ENCODE data around the gene MEF2A.
"Not testable (repeated sequence)": the region's sequence is repeated elsewhere in the genome, so short reads cannot be mapped to it uniquely, and the experiment has no call there.

The MEF2A gene

DNA sequence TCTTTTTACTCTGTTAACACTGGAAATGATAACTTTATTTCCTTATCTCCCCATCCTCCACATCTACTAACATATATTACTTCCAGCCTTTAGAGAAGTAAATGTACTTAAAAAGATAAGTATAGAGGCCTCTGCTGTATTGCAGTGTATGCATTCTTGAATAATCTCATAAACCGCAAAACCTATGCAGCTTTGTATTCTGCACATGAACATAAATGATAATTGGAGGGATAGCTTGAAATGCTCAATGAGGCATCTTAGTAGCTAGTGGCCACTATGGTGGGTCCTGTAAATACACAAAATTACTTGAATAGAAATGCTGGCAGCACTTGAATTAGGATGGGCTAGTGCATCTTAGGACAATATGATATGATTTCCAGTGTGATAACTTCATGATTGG lies 90.4 kb downstream of the MEF2A start:
- no peak for FAIRE-seq

DNA sequence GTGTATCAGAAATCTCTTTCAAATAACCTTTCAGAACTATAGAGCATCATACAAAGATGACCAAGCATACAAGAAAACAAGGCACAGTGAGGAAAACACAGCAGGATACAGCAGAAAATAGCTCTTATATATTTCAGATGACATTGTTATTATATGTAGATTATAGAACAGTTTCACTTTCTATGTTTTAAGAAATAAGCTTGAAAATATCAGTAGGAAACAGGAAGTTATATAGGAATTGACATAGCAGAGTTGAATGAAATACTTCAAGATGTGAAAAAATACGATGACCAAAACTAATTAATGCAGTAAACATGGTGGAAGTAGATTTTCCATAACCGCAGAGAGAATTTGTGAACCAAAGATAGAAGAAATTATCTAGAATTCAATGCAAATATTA lies 92.2 kb downstream of the MEF2A start:
- FAIRE-seq, result no peak

DNA sequence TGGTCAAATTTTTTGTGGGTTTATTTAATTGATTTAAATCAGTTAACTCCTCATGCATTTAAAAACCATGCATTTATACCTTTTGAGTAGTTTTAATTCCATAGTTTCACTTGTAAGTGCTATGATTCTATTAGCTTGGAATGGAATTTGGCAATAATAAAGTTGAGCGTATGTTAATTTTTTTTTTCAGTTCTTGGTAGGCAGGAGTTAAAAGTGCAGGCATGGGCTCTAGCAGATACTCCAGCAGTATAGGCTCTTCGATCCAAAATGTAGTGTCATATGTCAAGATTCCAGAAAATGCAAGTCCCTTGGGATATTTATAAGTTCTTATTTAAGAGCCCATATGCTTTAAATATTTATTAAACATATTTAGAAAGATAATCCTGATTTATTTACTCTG lies 97.1 kb downstream of the MEF2A start:
- FAIRE-seq, result no peak

DNA sequence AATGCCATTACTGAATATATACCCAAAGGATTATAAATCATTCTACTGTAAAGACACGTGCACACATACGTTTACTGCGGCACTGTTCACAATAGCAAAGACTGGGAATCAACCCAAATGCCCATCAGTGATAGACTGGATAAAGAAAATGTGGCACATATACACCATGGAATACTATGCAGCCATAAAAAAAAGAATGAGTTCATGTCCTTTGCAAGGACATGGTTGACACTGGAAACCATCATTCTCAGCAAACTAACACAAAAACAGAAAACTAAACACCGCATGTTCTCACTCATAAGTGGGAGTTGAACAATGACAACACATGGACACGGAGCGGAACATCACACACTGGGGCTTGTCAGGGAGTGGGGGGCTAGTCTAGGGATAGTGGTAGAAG lies 100.3 kb downstream of the MEF2A start:
- not testable (repeated sequence) for FAIRE-seq

DNA sequence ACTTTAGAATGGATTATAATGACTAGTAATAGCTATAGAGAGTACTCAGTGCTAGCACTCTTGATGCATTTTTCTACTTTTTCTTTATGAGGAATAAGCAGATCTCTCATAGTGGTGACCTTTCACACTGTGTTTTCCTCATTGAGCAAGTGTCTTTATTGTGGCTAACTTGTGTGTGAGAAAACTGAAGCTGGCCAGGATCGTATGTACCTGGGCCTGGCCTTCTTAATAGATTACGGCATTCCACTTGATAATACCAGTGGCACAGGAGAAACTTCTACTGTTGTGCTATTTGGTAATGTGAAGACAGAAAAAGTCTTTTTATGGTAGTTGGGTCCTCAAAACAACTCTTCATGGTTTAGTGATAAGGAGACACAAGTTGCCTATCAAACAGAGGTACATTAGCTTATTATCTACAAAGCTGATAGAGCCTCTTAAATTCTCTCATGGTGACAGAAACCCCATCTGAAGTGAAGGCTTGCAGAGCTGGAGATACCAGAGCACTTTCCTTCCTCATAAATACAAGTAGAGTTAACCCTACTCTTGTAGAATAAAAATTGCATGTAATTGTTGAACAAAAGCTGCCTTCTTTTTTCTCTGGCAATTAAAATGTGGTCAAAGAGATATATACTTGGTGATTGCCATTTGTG lies 102.9 kb downstream of the MEF2A start:
- no peak for FAIRE-seq

DNA sequence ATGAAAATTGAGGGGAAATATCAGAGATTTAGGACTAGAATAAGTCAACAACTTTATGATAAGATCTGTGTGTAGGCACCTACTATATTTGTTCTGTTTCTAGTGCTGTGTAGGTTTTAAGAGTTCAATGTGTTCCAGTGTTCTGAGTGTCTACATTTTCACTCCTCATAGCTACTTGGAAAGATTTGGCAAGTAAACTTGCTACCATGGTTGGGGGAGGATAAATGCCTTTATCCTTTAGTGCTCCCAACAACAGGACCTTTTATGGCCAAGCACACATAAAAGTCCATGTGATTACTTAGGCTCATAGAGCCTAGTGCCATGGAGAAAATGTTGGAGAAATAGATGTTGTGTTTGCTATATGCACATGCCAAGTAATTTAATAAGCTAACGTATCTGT lies 103.5 kb downstream of the MEF2A start:
- no peak for FAIRE-seq

DNA sequence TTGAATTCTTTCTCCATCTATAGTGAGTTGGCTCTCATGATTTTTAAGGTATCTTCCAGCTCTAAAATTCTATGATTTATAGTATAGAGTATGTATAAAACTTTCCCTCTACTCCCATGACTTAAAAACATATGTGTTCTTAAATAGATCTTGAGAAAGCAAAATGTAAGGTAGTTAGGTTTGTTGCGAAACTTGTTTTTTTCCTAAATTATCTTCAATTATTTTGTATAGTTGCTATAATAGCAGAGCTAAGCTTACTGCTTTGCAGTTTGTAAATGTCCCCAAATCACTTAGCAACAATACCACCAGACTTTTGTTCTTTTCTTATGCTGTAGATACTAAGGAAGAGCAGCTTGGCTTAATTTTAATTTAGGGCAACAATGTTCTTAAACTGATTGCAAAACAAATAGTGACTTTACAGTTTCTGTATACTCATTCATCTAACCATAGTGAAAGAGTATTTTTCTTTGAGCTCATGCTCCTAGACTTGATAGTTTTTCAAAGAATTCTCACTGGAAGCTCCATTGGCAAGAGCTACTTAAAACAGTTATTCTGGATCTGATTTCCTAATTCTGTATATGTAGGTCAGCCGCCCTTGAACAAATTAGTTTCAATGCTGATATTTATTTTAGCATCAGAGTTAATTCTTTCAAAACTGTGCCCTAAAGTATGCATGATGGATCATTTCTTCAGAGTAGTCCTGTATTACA lies 106.3 kb downstream of the MEF2A start:
- FAIRE-seq, result no peak

DNA sequence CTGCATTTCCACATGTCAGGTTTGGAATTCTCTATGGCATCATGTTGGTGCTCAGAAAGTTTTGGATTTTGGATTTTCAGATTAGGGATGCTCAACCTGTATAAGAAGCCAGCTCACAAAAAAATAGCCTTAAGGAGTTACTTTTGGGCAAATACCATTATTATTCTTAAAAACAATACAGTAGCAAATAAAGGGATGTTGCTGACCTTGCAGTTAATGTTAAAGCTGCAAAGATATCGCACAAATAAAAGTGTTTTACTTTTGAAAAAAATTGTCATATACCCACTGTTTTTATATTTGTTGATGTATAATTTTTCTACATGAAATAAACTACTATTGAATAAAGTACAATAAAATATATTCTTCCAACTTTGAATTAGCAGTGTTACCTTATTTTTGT lies 107.3 kb downstream of the MEF2A start:
- no peak for FAIRE-seq

DNA sequence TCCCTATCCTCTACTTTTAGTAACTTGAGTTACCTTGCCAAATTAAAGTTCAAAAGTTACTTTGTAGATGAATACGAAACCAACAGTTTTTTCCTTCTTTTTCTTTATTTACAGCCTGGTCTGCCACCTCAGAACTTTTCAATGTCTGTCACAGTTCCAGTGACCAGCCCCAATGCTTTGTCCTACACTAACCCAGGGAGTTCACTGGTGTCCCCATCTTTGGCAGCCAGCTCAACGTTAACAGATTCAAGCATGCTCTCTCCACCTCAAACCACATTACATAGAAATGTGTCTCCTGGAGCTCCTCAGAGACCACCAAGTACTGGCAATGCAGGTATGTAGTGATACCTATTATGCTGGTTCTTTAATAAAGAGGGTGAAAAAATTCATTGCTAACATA lies 108.5 kb downstream of the MEF2A start:
- FAIRE-seq, result no peak

DNA sequence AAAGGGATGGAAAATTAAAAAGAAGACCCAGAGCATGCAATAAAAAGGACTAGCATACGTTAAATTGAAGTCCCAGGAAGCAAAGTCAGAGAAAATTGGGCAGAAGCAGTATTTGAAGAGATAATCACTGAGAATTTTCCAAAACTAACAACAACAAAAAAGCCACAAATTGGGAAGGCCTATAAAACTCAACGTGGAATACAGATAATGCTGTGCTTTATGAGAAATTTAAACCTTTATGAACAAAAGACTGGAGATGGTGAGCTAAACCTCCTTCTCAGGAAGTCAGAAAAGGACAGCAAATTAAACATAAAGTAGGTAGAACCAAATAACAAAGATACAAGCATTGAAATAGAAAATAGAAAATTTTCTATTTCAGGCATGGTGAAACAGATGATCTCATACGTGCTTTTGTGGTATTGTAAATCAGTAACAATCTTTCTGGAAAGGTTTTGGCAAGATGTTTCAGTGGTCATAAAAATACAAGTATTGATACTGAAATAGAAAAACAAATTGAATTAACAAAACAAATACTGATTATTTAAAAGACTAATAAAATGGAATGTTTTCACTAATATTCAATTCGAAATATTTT lies 111.9 kb downstream of the MEF2A start:
- FAIRE-seq, result no peak

DNA sequence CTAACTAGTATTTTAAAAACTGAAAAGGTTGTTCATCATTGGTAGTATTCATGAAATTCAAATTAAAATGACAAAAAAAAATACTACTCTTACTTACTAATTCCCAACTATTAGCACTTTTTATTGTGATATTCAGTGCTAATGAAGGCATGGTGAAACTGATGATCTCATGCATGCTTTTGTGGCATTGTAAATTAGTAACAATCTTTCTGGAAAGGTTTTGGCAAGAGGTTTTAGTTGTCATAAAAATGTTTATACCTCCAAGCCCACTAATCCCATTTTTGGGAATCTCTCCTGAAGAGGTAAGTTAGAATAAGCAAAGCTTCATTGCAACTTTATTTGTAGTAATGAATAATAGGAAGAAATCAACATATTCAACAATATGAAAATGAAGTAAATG lies 114.5 kb downstream of the MEF2A start:
- FAIRE-seq, result no peak

DNA sequence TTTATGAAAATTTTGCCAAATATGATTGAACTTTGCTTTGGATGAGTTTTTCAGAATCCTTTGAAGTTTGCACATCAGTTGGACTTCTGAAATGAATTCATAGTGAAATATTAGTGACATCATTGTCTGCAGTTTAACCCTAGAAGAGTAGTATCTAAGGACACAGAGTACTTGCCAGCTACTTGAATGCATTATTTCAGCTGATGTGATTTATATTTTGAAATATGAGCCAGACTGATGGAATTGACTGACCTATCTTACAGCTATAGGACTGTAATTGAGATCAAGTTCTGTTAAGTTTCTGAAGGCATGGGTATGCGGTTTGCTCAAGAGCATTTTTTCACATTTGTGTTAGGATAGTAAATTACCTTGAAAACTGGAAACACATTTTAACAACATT lies 116.2 kb downstream of the MEF2A start:
- FAIRE-seq, result no peak

DNA sequence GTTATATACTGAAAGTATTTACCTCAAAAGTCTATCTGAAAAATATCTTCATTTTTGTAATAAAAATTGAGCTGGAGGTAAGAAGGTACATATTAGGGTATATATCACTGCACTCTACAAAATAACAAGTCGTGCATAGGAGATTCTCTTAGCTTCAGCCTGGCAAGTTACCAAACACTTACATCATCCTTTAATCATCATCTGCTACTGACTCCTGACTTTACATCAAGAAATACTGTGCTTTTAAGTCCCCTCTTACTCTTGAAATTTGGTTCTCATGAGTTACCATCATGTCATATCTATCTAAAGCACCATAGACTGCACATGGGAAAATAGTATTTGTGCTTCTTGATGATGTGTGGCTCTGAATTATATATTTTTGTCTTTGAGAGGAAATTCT lies 116.7 kb downstream of the MEF2A start:
- no peak for FAIRE-seq

DNA sequence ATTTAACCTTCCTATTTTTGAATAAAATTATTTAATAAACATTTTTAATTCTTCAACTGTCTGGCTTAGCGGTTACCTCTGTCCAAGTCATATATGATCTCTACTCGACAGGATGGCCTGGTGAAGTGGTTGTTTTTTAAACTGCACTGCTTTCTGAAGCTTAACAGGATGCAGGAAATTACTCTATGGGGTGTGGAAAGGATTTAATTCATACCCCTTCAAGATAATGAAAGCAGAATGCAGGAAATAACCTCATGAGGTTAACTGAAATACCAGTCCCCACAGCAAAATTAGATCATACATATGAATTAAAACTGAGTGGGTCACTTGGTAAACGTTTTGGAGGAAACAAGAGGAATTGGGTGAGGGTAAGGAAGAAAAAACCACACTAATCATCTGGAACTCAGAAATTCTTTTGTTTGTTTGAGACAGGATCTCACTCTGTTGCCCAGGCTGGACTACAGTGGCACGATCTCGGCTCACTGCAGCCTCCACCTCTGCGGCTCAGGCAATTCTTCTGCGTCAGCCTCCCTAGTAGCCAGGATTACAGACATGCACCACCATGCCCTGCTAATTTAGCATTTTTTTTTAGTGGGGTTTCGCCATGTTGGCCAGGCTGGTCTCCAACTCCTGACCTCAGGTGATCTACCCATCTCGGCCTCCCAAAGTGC lies 117.4 kb downstream of the MEF2A start:
- FAIRE-seq, result no peak

DNA sequence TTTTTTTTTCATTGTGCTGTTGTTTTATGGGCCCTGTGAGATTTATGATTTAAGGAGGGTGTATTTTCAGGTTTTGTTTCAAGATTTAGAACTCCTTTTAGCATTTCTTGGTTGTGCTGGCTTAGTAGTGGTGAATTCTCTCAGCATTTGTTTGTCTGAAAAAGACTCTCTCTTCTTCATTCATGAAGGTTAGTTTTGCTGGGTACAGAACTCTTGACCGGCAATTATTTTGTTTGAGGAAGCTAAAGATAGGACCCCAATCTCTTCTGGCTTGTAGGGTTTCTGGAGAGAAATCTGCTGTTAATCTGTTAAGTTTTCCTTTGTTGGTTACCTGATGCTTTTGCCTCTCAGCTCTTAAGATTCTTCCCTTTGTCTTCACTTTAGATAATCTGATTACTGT lies 120.5 kb downstream of the MEF2A start:
- FAIRE-seq, result no peak

DNA sequence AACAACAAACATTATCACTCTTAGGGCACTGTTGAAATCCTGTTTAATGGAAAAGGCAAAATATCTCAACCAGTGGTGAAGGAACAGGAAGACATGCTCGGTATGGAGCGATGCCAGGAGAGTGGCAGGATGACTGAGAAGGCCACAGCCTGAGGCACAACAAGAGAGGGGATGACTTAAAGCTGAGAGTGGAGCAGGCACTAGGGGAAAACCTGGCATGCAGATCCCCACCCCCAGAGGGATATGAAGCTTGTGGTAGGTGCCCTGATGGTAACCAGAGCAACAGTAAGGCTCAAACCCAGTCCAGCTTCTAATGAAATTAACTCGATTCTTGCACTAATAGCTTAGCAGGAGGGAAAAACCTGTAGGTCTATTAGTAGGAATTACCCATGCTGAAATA lies 127.0 kb downstream of the MEF2A start:
- FAIRE-seq, result no peak

DNA sequence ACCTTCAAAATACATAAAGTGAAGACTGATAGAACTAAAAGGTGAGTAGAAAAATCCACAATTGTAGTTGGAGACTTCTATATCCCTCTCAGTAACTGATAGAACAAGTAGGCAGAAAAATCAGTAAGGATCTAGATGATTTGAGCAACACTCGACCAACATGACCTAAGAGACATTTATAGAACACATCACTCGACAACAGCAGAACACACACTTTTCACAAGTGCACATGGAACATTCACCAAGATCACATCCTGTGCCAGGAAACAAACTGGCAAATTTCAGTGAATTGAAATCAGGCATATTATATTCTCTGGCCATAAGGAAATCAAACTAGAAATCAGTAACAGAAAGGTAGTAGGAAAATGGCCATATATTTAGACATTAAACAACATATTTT lies 130.3 kb downstream of the MEF2A start:
- no peak for FAIRE-seq

DNA sequence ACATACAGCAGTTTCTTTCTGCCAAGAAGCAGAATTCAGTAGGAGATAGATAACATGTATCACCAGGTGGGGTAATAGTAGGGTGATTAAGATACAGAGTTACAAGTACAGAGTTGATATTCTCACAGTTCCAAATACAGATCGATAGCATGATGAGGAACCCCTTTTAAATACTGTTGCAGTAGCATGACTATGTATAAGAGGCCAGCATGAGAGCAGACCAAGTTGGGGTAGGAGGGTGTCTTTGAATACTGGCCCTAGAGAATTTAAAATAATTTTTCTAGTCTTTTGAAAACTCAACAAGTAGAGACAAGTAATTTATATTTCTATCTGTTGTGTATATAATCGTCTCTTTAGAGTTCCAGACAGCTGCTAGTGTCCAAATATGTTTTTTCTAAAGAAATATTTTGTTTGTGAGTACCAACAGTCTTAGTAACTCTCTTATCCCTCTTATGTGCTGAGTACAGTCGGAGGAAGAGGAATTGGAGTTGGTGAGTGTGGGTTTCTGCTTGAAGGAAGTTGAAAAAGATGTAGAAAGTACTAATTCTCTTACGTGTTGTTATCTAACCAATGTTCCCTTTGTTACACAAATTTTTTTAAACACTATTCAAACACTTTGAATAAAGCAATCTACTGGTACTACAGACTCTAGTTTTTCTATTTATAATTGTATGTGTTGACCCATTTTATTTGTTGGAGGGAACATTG lies 137.3 kb downstream of the MEF2A start:
- no peak for FAIRE-seq

DNA sequence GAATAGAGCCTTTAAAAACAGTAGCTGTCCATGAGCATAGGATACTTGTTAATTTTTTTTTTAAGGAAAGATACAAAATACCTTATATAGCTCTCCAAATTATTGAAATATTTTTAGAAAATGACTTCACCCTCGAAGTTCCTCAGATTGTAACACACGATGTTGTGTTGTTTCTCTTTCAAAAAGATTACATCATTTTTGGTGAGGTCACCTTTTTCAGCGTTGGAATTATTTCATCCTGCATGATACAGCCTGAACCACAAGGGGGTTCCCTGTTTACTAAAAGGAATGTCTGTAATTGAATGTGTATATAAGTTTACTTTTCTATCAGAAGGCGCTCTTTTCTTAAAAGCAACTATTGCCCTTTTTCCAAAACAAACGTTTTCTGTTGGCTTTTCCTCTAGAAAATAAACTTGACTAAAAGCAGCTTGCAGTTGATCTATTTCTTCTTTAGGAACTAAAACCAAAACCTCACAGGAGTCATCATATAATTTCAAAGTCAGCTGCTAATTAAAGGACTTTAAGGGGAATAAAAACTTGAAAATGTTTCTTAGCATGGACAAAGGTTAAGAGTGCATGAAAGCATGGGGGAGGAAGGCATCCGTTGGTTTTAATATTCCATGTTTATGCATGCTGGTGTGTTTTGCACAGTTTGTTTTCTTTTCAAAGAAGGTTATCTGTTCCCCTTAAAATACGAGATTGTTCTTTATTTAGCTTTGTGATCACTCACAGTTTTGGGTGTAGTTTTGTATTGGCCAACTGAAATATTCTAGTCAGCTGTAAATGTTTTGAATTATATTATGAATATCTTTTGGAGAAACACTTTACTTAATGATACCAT lies 138.0 kb downstream of the MEF2A start:
- FAIRE-seq, result peak; percentile 46

DNA sequence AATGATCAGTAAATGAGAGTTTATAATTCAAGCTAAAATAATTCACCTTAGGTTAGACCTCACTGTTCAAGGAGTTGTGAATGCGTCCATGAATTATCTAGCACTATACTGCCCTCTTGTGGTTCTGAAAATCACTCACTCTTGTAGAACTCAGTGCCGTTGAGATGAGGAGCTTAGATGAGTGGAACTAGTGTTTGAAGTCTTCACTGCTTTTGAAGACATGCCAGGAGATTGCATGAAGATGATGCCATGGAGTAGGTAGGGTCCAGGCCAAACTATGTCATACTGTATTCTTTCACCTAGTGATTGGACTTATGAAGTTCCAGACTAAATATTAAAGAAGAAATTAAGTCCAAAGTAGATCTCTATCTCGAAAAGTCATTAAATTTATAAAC lies 138.7 kb downstream of the MEF2A start:
- FAIRE-seq, result peak; percentile 98

DNA sequence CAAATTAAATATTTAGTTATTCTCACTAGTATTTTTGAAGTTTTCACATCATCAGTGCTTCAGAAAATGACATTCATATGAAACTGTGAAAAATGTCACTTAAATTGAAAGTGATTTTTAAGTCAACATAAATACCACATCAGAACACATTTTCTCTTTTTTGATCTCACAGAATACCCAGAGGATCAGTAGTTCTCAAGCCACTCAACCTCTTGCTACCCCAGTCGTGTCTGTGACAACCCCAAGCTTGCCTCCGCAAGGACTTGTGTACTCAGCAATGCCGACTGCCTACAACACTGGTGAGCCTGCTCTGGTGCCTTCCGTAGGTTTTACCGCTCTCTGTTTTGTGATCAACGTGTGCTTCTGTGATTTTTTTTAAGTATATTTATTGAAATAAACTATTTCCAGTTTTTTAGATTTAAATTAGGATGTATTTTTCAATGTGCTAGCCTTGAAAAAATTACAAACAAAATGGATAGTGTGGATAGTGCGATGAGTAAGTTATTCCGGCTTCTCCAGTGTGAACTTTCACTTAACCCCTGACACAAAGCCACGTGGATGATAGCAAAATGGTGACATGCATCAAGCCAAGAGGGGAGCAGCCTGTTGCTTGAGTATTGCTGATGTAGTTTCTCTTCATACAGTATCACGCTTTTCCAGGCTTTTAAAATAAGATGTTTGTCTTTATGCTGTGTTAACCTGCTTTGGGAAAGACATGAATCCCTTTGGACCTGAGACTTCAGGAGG lies 140.9 kb downstream of the MEF2A start:
- no peak for FAIRE-seq

All from A204.1 (cell line).